Measurements from ENCODE around the gene SIL1. TPM values are rescaled to one million over a fixed set of nuclear protein-coding genes. Genes with fewer than 3 reads are reported as not detected.

SIL1 gene
- total and polyA plus RNA-seq, 7 donors = 7.8 to 60.8 (median 33.0) TPM

DNA sequence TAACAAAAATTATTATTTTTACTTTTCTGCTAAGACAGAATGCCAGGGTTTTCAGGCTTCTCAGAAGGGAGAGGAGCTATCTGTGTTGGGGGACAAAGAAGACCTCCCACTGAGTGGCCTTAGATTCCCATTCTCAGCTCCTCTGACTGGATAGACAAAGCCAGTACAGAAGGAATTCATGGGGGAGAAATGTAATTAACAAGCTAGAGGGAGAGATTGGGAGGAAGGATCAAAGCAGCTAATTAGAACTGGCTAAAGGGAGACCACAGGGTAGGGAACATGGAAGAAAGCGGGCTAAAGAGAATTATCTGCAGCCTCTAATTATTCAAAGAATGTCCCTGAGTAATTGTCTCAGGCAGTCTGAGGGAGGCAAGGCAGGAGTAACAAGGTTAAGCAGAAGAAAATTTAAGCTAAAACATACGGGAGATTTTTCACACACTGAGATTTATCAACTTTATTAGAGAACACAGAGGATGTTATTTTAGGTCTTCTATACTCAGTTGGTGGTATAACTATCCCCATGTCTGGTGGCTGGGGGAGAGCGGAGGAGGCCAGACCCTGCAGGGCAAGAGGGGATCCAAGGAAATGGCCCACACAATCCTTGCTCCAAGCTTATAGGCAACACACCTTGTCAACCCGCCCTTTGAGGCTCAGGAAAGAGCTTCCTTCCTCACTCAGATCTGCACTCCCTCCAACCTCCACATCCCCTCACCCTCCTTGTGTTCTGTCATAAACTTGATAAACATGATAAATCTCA is 235.4 kb downstream of the SIL1 start:
- Histone ChIP-seq H3K4me1 (peaks cover 0 to under 1% (median 0%) of the 10 kb centered on the region in 4 donors), H3K27ac (no peak overlapping the region), H3K36me3 (no peaks in the 10 kb centered on the region), H3K9me3 (no peaks in the 10 kb centered on the region), H3K4me3 (no peak overlapping the region), H3K27me3 (no peaks in the 10 kb centered on the region)
- DNase-seq = no peak
- intact Hi-C loops (cut with DNase I) = no loop called here
- TF ChIP-seq POLR2AphosphoS5 (IDR thresholded peaks at IDR 0.05) (no peak), EP300 (IDR thresholded peaks at IDR 0.05) (no peak), POLR2A (IDR thresholded peaks at IDR 0.05) (no peak)
- TF ChIP-seq, protein P1, sequence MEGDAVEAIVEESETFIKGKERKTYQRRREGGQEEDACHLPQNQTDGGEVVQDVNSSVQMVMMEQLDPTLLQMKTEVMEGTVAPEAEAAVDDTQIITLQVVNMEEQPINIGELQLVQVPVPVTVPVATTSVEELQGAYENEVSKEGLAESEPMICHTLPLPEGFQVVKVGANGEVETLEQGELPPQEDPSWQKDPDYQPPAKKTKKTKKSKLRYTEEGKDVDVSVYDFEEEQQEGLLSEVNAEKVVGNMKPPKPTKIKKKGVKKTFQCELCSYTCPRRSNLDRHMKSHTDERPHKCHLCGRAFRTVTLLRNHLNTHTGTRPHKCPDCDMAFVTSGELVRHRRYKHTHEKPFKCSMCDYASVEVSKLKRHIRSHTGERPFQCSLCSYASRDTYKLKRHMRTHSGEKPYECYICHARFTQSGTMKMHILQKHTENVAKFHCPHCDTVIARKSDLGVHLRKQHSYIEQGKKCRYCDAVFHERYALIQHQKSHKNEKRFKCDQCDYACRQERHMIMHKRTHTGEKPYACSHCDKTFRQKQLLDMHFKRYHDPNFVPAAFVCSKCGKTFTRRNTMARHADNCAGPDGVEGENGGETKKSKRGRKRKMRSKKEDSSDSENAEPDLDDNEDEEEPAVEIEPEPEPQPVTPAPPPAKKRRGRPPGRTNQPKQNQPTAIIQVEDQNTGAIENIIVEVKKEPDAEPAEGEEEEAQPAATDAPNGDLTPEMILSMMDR (IDR thresholded peaks at IDR 0.05) = no peak
- WGBS, 2 donors = 92 to 97% methylated on average over 4 of the region's 4 CpGs

DNA sequence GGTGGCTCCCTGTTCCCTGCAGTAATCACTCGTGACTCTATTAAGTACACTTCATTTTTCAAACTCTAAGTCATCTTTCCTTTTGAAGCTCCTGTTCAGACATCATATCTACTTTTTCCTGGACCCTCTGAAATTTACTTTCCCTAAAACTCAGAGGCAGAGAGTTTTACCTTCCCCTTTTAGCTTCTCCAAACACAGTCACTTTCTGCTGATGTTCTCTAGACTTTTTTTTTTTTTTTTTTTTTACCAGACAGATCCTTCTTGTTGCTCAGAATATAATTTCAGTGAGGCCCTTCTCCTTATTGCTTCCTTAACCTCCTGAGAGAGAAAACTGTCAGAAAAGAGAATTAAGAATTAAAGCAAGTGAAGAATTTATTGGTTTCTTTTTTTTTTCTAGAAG is 236.4 kb downstream of the SIL1 start:
- Histone ChIP-seq H3K27ac (no peak overlapping the region), H3K4me1 (no peaks in the 10 kb centered on the region), H3K4me3 (no peak overlapping the region), H3K27me3 (no peaks in the 10 kb centered on the region), H3K36me3 (no peaks in the 10 kb centered on the region), H3K9me3 (no peaks in the 10 kb centered on the region)
- WGBS, 2 donors = 92% methylated on average over 1 of the region's 1 CpG
- DNase-seq = no peak
- intact Hi-C loops (cut with DNase I) = no loop called here
- TF ChIP-seq, protein P1 (IDR thresholded peaks at IDR 0.05) = no peak
- TF ChIP-seq POLR2AphosphoS5 (IDR thresholded peaks at IDR 0.05) = no peak
- TF ChIP-seq POLR2A (IDR thresholded peaks at IDR 0.05) = no peak
- TF ChIP-seq EP300 (IDR thresholded peaks at IDR 0.05) = no peak

DNA sequence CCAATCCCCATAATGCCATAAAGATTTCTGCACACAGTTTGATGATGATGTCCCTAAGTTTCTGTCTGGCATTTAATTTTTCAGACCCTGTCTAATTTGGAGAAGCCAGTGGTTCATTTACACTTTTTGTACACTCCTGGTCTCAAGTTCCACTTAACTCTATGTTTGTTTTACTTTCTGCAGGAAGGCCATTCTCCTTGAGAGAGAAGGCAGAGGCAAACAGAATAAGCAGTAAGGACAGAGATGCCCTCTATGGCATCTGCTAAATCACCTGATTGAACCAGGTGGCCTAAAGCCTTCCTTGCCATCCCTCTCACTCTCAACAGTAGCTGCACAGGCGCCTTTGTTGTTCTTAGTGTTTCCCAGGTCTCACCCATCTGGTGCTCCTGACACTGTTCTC is 236.9 kb downstream of the SIL1 start:
- Histone ChIP-seq H3K4me3 (no peak overlapping the region), H3K27ac (no peak overlapping the region), H3K9me3 (no peaks in the 10 kb centered on the region), H3K36me3 (no peaks in the 10 kb centered on the region), H3K4me1 (no peaks in the 10 kb centered on the region), H3K27me3 (no peaks in the 10 kb centered on the region)
- 91 to 95% methylated on average over 1 of the region's 1 CpG for WGBS, 2 donors
- no peak for TF ChIP-seq EP300 (IDR thresholded peaks at IDR 0.05)
- TF ChIP-seq POLR2A (IDR thresholded peaks at IDR 0.05) = no peak
- TF ChIP-seq, protein P1 (IDR thresholded peaks at IDR 0.05) = no peak
- DNase-seq = no peak
- intact Hi-C loops (cut with DNase I) = no loop called here

DNA sequence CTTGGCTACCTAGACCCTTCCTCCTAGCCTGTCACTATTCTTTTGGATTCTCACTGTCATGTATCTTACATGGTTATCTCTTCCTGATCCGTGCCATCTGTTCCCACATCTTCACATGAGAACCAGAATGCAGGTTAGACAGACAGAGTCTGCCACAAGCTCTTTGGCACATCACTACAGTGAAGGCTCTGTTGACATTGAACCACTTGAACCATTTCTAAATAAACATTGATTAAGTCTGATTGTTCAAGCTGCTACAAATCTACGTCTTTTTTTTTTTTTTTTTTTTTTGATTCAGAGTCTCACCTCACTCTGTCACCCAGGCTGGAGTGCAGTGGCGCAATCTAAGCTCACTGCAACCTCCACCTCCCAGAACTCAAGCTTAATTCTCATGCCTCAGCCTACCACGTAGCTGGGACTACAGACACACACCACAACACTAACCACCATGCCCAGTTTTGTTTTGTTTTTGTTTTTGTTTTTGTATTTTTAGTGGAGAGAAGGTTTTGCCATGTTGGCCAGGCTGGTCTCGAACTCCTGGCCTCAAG is 237.9 kb downstream of the SIL1 start:
- H3K4me1 ChIP-seq = peaks cover 0 to 5% (median 2%) of the 10 kb centered on the region in 4 donors
- H3K9me3 ChIP-seq = no peaks in the 10 kb centered on the region
- intact Hi-C loops (cut with DNase I) = no loop called here
- no peaks in the 10 kb centered on the region for H3K27me3 ChIP-seq
- no peaks in the 10 kb centered on the region for H3K36me3 ChIP-seq
- TF ChIP-seq POLR2AphosphoS5 (IDR thresholded peaks at IDR 0.05) (no peak), EP300 (IDR thresholded peaks at IDR 0.05) (no peak), POLR2A (IDR thresholded peaks at IDR 0.05) (no peak)
- TF ChIP-seq, protein P1 (IDR thresholded peaks at IDR 0.05) = no peak
- DNase-seq = no peak
- whole genome bisulfite sequencing, 2 donors = 83 to 85% methylated on average over 5 of the region's 5 CpGs
- H3K4me3 ChIP-seq = no peak overlapping the region
- H3K27ac ChIP-seq = no peak overlapping the region
